Fibroblast of mammary gland (primary cell): ENCODE measurements around the gene VASN.

Experiments
- DNase-seq: peaks from one replicate; pipeline ENCODE4 v3.0.0-alpha.2; 2010; ENCODE audit warnings: low read depth
- H3K4me3 ChIP-seq: 2 replicates; pipeline ENCODE4 v1.5.1; 2011; ENCODE audit warnings: low read depth, mild to moderate bottlenecking, low read length, moderate library complexity; ENCODE audit not compliant: control insufficient read depth
- TF ChIP-seq, protein P1 (sequence below): conservative IDR thresholded peaks from 2 replicates; pipeline ENCODE4 v1.5.1; 2011; ENCODE audit warnings: low read depth, low read length, inconsistent platforms; ENCODE audit not compliant: control insufficient read depth, insufficient read depth

Gene VASN

DNA sequence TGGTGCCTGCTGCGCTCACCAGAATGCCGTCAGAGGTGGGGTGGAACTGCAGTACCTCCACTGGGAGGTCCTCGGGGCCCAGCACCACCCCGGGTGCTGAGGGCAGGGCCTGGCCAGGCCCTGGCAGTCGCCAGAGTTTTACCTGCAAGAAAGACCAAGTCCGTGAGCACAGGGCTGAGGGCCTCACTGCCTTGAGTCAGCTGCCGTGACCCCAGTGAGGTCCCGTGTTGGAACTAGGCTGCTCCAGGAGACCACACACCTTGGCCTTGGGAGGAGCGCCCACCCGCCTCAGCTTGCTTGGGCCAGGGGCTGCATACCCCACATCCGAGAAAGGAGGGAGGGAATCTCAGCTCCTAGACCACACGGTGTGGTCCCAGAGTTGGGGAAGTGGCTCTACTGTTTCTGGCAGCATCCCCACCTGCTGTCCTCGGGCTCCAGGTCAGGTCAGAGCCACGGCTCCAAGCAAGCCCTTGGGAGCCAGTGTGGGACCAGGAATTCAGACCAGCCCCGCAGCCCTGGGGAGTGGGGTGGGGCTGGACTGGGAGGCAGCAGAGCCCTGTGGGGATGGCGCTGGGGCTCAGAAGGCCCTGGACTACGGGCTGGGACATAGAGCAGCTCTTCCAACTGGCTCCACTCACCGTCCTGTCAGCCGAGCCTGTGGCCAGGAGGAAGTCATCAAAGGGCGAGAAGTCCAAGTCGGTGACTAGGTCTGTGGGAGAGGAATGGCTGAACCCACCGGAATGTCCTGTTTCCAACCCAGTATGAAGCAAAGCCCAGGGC lies 36.1 kb downstream of the VASN start:
- peak; percentile 73 for DNase-seq
- H3K4me3 ChIP-seq = no peak overlapping the region
- TF ChIP-seq, protein P1, sequence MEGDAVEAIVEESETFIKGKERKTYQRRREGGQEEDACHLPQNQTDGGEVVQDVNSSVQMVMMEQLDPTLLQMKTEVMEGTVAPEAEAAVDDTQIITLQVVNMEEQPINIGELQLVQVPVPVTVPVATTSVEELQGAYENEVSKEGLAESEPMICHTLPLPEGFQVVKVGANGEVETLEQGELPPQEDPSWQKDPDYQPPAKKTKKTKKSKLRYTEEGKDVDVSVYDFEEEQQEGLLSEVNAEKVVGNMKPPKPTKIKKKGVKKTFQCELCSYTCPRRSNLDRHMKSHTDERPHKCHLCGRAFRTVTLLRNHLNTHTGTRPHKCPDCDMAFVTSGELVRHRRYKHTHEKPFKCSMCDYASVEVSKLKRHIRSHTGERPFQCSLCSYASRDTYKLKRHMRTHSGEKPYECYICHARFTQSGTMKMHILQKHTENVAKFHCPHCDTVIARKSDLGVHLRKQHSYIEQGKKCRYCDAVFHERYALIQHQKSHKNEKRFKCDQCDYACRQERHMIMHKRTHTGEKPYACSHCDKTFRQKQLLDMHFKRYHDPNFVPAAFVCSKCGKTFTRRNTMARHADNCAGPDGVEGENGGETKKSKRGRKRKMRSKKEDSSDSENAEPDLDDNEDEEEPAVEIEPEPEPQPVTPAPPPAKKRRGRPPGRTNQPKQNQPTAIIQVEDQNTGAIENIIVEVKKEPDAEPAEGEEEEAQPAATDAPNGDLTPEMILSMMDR = no peak

DNA sequence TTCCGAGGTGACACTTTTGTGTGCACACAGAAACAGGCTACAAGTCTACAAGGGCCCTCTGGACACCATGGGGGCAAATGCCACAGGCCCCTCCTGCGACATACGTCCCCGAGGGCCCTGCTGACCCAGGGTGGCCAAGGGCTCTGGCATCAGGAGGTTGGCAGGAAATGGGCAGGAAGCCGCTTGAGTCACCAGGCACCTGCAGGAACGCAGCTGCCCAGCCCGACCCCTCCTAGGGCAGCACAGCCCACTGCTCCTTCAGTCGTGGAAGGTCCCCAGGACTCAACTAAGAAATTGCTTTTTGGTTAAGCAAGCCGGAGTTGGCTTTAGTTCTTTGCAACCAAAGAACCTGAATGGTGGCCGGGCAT lies 36.7 kb downstream of the VASN start:
- no peak overlapping the region for H3K4me3 ChIP-seq
- TF ChIP-seq, protein P1 = no peak
- no peak for DNase-seq

DNA sequence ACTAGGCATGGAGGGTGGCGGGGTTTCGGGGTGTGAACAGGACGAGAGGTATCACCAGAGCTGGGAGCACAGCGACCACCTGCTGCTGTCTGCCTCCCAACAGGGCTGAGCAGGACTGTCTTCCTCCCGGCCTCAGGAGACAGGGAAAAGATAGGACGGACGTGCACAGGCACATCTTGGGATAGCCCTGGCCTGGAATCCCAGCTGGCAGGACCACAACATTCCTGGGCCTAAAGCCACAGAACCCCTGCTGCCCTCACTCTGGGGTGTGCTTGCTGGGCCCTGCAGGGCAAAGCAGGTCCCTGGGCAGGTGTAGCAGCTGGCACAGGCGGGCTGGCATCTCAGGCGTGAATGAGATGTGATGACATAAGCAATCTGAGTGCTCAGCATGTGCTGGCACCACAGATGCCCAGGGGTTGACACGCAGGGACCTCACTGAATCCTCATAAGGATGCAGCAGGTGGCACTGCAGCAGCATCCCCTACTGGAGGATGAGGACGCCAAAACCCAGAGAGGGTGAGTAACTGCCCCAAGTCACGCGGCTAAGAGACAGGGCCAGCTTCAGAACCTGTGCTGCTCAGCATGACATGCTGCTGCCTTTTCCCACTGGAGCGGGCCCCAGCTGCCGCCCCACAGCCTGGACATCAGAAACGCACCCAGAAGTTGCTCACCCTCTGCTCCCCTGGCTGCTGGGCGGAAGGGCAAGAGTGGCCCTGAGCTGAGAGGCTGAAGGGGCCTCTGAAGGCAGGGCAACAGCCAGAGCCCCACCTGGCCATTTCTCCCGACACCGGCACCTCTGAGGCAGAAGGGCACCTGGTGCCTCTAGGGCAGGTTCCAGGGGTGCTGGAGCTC lies 37.7 kb downstream of the VASN start:
- no peak for DNase-seq
- no peak overlapping the region for H3K4me3 ChIP-seq
- TF ChIP-seq, protein P1 = peak; percentile 9

DNA sequence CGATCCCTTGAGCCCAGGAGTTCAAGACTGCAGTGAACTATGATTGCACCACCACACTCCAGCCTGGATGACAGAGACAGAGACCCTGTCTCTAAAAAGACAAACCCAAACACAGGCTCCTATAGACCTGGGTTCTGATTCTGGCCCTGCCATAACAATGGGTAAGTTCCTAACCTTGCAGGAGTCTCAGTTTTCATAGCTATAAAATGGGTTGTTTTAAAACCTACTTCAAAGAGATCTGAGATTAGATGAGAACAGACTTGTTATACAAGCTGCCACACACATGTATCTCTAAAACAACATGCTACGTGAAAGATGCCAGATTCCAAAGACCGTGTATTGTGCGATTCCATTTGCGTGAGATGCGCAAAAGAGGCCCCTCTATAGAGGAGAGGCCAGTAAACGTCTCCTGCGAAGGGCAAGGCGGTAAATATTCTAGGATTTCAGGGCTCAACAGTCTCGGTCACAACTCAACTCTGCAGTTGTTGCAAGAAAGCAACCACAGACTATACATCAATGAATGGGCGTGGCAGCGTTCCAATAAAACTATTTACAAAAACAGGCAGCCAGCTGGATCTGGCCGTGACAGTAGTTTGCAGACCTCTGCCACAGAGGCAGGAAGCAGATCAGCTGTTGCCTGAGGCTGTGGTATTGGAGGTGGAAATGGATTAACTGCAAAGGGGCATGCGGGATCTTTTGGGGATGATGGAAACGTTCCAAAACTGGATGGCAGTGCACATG lies 38.9 kb downstream of the VASN start:
- peak; percentile 91 for DNase-seq
- no peak overlapping the region for H3K4me3 ChIP-seq
- TF ChIP-seq, protein P1 = no peak

DNA sequence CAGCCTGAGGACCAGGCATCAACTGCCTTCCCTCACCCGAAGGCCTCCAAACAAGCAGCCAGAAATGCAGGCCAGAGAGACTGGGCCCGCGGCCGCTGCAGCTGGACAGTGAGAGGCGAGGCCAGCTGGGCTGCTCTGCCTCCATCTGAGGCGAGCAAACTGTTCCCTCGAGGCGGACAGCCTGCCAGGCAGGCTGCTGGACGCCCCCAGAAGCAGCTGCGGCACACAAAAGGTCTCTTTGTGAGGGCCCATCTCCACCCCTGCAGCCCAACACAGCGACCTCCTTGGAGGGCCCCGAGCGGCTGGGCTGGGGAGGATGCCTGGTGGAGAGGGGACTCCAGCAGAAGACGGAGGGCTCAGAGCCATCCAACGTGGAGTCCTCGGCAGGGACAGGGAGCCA lies 40.0 kb downstream of the VASN start:
- TF ChIP-seq, protein P1 = no peak
- no peak overlapping the region for H3K4me3 ChIP-seq

DNA sequence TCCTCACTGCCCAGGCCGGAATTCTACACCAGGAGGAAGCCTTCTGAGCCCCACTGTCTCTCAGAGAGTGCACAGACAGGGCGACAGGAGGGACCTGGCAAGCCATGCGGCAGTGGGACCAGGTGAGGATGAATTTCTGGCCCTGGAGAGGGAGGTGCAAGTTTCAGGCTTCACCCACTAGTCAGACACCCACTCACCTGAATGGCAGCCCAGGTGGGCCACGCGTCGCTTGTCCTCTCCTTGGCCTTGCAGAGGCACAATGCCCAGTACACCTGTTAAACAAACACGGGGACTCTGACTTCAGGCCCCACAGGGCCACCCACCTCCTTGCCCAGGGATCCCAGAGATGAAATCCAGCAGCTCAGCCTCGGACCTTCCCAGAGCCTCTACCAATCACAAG lies 40.5 kb downstream of the VASN start:
- no peak for DNase-seq
- H3K4me3 ChIP-seq = no peak overlapping the region
- TF ChIP-seq, protein P1 = no peak

More for the DNA sequence above, 40.0 kb downstream of the VASN start:
- no peak for DNase-seq
